ENCODE data around the gene BSG.

GRCh38 chr19:576768-577438 is 4.5 kb downstream of the BSG start:
- TF ChIP-seq POLR2A (IDR thresholded peaks at IDR 0.05) = no peak
- TF ChIP-seq, protein P1, sequence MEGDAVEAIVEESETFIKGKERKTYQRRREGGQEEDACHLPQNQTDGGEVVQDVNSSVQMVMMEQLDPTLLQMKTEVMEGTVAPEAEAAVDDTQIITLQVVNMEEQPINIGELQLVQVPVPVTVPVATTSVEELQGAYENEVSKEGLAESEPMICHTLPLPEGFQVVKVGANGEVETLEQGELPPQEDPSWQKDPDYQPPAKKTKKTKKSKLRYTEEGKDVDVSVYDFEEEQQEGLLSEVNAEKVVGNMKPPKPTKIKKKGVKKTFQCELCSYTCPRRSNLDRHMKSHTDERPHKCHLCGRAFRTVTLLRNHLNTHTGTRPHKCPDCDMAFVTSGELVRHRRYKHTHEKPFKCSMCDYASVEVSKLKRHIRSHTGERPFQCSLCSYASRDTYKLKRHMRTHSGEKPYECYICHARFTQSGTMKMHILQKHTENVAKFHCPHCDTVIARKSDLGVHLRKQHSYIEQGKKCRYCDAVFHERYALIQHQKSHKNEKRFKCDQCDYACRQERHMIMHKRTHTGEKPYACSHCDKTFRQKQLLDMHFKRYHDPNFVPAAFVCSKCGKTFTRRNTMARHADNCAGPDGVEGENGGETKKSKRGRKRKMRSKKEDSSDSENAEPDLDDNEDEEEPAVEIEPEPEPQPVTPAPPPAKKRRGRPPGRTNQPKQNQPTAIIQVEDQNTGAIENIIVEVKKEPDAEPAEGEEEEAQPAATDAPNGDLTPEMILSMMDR (IDR thresholded peaks at IDR 0.05) = no peak

Data from heart left ventricle (tissue), 13 donors.